Breast epithelium (tissue), 3 donors: Measurements from ENCODE around the gene BSND.

Experiments
- POLR2A ChIP-seq: fragments of 450-650 bp; IDR thresholded peaks from one replicate; pipeline ENCODE4 v1.6.1; 2016; ENCODE audit warnings: antibody characterized with exemption, mild to moderate bottlenecking, moderate library complexity
- POLR2AphosphoS5 ChIP-seq, 3 donors: sonication (generic); formaldehyde crosslinking; IDR thresholded peaks; one replicate each; pipeline ENCODE4 v1.6.1; 2017; ENCODE audit warnings: antibody characterized with exemption in 3 of 3
- TF ChIP-seq, protein P1 (sequence below), 3 donors: fragments of 450-650 bp; IDR thresholded peaks; one replicate each; pipeline ENCODE4 v1.5.1; 2016 to 2017; ENCODE audit warnings: antibody characterized with exemption in 3 of 3, mild to moderate bottlenecking in 3 of 3, moderate library complexity in 3 of 3

DNA sequence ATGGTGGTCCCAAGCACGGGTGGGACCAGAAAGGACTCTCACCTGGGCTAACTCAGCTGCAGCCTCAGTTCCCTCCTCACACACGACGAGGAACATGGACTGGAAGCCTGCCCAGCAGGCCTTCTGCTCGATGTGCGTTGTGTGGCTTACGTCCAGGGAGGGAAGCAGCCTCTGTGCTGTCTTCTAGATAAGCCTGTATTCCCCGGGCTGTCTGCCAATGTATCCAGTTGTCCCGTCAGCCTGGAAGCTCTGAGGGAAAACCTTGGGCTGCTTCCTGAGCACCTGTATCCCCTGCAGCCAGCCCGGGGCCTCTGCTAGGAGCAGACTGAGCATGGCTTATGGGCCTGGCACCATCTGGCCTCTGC lies 51.2 kb downstream of the BSND start:
- TF ChIP-seq, protein P1, sequence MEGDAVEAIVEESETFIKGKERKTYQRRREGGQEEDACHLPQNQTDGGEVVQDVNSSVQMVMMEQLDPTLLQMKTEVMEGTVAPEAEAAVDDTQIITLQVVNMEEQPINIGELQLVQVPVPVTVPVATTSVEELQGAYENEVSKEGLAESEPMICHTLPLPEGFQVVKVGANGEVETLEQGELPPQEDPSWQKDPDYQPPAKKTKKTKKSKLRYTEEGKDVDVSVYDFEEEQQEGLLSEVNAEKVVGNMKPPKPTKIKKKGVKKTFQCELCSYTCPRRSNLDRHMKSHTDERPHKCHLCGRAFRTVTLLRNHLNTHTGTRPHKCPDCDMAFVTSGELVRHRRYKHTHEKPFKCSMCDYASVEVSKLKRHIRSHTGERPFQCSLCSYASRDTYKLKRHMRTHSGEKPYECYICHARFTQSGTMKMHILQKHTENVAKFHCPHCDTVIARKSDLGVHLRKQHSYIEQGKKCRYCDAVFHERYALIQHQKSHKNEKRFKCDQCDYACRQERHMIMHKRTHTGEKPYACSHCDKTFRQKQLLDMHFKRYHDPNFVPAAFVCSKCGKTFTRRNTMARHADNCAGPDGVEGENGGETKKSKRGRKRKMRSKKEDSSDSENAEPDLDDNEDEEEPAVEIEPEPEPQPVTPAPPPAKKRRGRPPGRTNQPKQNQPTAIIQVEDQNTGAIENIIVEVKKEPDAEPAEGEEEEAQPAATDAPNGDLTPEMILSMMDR (IDR thresholded peaks at IDR 0.05): no peak
- no peak for TF ChIP-seq POLR2A
- no peak for TF ChIP-seq POLR2AphosphoS5 (IDR thresholded peaks at IDR 0.05)
